Measurements from ENCODE around the gene MAP2K5. TPM values are rescaled to one million over a fixed set of nuclear protein-coding genes. Genes with fewer than 3 reads are reported as not detected.

Gene MAP2K5
- total and polyA plus RNA-seq, 7 donors: 9.8 to 24.0 (median 16.5) TPM

GRCh38 chr15:67850336-67850735, 307.8 kb downstream of the MAP2K5 start:
- 55 to 59% (median 56%) methylated on average over 7 of the region's 7 CpGs for WGBS, 3 donors
- ATAC-seq: no peak

DNA sequence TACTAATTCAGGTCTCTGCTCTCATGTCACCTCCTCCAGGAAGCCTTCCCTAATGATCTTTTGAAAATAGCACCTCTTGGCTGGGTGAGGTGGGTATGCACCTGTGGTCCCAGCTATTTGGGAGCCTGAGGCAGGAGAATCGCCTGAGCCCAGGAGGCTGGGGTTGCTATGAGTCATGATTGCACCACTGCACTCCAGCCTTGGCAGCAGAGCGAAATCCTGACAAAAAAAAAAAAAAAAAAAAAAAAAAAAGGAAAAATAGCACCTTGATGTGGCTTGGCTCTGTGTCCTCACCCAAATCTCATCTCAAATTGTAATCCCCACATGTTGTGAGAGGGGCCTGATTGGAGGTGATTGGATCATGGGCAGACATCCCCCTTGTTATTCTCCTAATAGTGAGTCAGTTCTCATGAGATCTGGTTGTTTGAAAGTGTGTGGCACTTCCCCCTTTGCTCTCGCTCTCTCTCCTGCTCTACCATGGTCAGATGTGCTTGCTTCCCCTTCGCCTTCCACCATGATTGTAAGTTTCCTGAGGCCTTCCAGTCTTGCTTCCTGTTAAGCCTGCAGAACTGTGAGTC, 308.6 kb downstream of the MAP2K5 start:
- peak in 2 of 4 donors; percentile 38 to 64 for ATAC-seq
- WGBS, 3 donors: 70 to 80% (median 78%) methylated on average over 4 of the region's 4 CpGs
- DNase-seq: no peak
- H3K36me3 ChIP-seq (ENCODE audit: insufficient read depth in 1 of 2, low read depth in 1 of 2): no peaks in the 10 kb centered on the region
- H3K4me1 ChIP-seq: no peaks in the 10 kb centered on the region
- no peak overlapping the region for H3K4me3 ChIP-seq
- TF ChIP-seq, protein P1, sequence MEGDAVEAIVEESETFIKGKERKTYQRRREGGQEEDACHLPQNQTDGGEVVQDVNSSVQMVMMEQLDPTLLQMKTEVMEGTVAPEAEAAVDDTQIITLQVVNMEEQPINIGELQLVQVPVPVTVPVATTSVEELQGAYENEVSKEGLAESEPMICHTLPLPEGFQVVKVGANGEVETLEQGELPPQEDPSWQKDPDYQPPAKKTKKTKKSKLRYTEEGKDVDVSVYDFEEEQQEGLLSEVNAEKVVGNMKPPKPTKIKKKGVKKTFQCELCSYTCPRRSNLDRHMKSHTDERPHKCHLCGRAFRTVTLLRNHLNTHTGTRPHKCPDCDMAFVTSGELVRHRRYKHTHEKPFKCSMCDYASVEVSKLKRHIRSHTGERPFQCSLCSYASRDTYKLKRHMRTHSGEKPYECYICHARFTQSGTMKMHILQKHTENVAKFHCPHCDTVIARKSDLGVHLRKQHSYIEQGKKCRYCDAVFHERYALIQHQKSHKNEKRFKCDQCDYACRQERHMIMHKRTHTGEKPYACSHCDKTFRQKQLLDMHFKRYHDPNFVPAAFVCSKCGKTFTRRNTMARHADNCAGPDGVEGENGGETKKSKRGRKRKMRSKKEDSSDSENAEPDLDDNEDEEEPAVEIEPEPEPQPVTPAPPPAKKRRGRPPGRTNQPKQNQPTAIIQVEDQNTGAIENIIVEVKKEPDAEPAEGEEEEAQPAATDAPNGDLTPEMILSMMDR (IDR thresholded peaks at IDR 0.05): no peak
- intact Hi-C loops (cut with DNase I): no loop called here
- H3K27ac ChIP-seq: no peak overlapping the region
- H3K27me3 ChIP-seq (ENCODE audit: insufficient read depth in 3 of 3, low read length in 2 of 3): no peaks in the 10 kb centered on the region
- no peaks in the 10 kb centered on the region for H3K9me3 ChIP-seq

More at GRCh38 chr15:67850336-67850735, 307.8 kb downstream of the MAP2K5 start:
- TF ChIP-seq, protein P1 (IDR thresholded peaks at IDR 0.05): no peak
- intact Hi-C loops (cut with DNase I): no loop called here
- no peak overlapping the region for H3K4me3 ChIP-seq
- H3K9me3 ChIP-seq: no peaks in the 10 kb centered on the region
- H3K27me3 ChIP-seq (ENCODE audit: insufficient read depth in 3 of 3, low read length in 2 of 3): no peaks in the 10 kb centered on the region
- no peaks in the 10 kb centered on the region for H3K36me3 ChIP-seq (ENCODE audit: insufficient read depth in 1 of 2, low read depth in 1 of 2)
- no peak overlapping the region for H3K27ac ChIP-seq
- H3K4me1 ChIP-seq: no peaks in the 10 kb centered on the region
- no peak for DNase-seq

- WGBS, 3 donors: 55 to 73% (median 68%) methylated on average over 3 of the region's 3 CpGs
- Histone ChIP-seq H3K4me3 (no peak overlapping the region), H3K27me3 (ENCODE audit: insufficient read depth in 3 of 3, low read length in 2 of 3) (no peaks in the 10 kb centered on the region), H3K27ac (no peak overlapping the region), H3K4me1 (no peaks in the 10 kb centered on the region), H3K9me3 (no peaks in the 10 kb centered on the region), H3K36me3 (ENCODE audit: insufficient read depth in 1 of 2, low read depth in 1 of 2) (no peaks in the 10 kb centered on the region)
- TF ChIP-seq, protein P1 (IDR thresholded peaks at IDR 0.05): no peak
- intact Hi-C loops (cut with DNase I): no loop called here
- ATAC-seq (no peak), DNase-seq (no peak)
These were observed 309.9 kb downstream of the MAP2K5 start for GRCh38 chr15:67852418-67852817.

- Histone ChIP-seq H3K27ac (no peak overlapping the region), H3K4me3 (no peak overlapping the region), H3K9me3 (no peaks in the 10 kb centered on the region), H3K4me1 (no peaks in the 10 kb centered on the region), H3K27me3 (ENCODE audit: insufficient read depth in 3 of 3, low read length in 2 of 3) (no peaks in the 10 kb centered on the region), H3K36me3 (ENCODE audit: insufficient read depth in 1 of 2, low read depth in 1 of 2) (no peaks in the 10 kb centered on the region)
- DNase-seq (no peak), ATAC-seq (no peak)
- TF ChIP-seq, protein P1 (IDR thresholded peaks at IDR 0.05): no peak
- intact Hi-C loops (cut with DNase I): no loop called here
- WGBS, 3 donors: 89 to 96% (median 91%) methylated on average over 2 to 3 of the region's 3 CpGs
These were observed 311.0 kb downstream of the MAP2K5 start for GRCh38 chr15:67853454-67853853.

DNA sequence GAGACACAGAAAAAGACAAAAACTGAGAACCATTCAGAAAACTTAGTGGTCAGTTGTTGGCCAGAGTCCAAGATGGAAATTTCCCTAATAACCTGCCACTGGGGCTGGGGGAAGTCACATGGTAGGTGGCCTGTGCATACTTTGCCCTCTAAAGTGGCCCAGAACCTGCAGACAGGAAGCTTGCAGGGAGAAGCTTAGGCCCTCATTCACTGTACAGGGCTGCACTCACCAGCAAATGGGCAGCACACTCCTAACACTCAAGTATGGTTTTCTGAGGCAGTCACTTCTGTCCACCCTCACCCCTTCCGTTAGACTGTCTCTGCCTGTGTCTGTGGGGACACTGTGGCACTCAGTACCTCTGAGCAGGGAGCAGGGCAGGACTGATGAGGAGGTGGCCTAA, 311.9 kb downstream of the MAP2K5 start:
- Histone ChIP-seq H3K4me1 (no peaks in the 10 kb centered on the region), H3K27me3 (ENCODE audit: insufficient read depth in 3 of 3, low read length in 2 of 3) (no peaks in the 10 kb centered on the region), H3K36me3 (ENCODE audit: insufficient read depth in 1 of 2, low read depth in 1 of 2) (no peaks in the 10 kb centered on the region), H3K9me3 (no peaks in the 10 kb centered on the region), H3K4me3 (no peak overlapping the region), H3K27ac (no peak overlapping the region)
- no peak for DNase-seq
- ATAC-seq: no peak
- intact Hi-C loops (cut with DNase I): no loop called here
- TF ChIP-seq, protein P1 (IDR thresholded peaks at IDR 0.05): no peak
- WGBS, 3 donors: 76 to 94% (median 91%) methylated on average over 1 of the region's 1 CpG

Measured in psoas muscle (tissue), 8 donors.